ENCODE results near the gene OR8J1.

Gene OR8J1, protein sequence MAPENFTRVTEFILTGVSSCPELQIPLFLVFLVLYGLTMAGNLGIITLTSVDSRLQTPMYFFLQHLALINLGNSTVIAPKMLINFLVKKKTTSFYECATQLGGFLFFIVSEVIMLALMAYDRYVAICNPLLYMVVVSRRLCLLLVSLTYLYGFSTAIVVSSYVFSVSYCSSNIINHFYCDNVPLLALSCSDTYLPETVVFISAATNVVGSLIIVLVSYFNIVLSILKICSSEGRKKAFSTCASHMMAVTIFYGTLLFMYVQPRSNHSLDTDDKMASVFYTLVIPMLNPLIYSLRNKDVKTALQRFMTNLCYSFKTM

DNA sequence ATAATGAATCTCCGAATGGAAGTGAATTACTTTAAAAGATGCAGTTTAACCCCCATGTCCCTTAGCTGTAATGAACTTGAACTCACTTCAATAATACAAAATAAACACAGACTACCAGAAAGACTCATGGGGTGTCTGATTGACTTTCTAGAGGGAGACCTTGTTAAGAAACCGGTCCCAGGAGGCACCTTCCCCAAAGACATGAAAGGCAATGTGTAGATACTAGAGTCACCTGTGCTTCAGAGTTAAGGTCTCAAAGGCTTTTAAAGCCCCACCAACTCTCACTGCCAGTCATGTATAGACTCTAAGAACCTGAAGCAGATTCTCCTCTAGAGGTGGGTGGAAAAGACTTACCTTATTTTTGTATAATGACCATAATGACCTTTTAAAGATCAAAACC, at the start of gene OR8J1:
OR8J1 (plus strand) TSS at position 301 of the 400 bp plus-strand sequence. CDS start 5,956 bp downstream, outside the sequence.
- Histone ChIP-seq H3K4me3 (ENCODE audit: low read depth, low read length) (no peak within 1 kb of the TSS), H3K27ac (ENCODE audit: extremely low read depth, low read depth, low read length) (no peak within 1 kb of the TSS), H3K36me3 (ENCODE audit: control insufficient read depth in 2 of 2, insufficient read depth in 1 of 2, low read length in 2 of 2) (no peaks in the 10 kb centered on the region), H3K4me1 (ENCODE audit: control insufficient read depth, insufficient read depth, low read length) (no peaks in the 10 kb centered on the region), H3K9me3 (ENCODE audit: control insufficient read depth, insufficient read depth, low read depth, low read length) (no peaks in the 10 kb centered on the region)
- TF ChIP-seq HOXD13 (CRISPR knock-in tag; IDR thresholded peaks at IDR 0.05; ENCODE audit: borderline replicate concordance) = no peak
- TF ChIP-seq ZNF292 (tag by site-specific recombination; IDR thresholded peaks at IDR 0.05; ENCODE audit: borderline replicate concordance, low read depth) = no peak
- TF ChIP-seq, protein P1, sequence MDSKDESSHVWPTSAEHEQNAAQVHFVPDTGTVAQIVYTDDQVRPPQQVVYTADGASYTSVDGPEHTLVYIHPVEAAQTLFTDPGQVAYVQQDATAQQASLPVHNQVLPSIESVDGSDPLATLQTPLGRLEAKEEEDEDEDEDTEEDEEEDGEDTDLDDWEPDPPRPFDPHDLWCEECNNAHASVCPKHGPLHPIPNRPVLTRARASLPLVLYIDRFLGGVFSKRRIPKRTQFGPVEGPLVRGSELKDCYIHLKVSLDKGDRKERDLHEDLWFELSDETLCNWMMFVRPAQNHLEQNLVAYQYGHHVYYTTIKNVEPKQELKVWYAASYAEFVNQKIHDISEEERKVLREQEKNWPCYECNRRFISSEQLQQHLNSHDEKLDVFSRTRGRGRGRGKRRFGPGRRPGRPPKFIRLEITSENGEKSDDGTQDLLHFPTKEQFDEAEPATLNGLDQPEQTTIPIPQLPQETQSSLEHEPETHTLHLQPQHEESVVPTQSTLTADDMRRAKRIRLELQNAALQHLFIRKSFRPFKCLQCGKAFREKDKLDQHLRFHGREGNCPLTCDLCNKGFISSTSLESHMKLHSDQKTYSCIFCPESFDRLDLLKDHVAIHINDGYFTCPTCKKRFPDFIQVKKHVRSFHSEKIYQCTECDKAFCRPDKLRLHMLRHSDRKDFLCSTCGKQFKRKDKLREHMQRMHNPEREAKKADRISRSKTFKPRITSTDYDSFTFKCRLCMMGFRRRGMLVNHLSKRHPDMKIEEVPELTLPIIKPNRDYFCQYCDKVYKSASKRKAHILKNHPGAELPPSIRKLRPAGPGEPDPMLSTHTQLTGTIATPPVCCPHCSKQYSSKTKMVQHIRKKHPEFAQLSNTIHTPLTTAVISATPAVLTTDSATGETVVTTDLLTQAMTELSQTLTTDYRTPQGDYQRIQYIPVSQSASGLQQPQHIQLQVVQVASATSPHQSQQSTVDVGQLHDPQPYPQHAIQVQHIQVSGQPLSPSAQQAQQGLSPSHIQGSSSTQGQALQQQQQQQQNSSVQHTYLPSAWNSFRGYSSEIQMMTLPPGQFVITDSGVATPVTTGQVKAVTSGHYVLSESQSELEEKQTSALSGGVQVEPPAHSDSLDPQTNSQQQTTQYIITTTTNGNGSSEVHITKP (tag by site-specific recombination; IDR thresholded peaks at IDR 0.05) = no peak
- no peak for TF ChIP-seq ZNF624 (tag by site-specific recombination; IDR thresholded peaks at IDR 0.05)
- no peak for TF ChIP-seq REPIN1 (tag by site-specific recombination; IDR thresholded peaks at IDR 0.05; ENCODE audit: low read depth)
- TF ChIP-seq, protein P2, sequence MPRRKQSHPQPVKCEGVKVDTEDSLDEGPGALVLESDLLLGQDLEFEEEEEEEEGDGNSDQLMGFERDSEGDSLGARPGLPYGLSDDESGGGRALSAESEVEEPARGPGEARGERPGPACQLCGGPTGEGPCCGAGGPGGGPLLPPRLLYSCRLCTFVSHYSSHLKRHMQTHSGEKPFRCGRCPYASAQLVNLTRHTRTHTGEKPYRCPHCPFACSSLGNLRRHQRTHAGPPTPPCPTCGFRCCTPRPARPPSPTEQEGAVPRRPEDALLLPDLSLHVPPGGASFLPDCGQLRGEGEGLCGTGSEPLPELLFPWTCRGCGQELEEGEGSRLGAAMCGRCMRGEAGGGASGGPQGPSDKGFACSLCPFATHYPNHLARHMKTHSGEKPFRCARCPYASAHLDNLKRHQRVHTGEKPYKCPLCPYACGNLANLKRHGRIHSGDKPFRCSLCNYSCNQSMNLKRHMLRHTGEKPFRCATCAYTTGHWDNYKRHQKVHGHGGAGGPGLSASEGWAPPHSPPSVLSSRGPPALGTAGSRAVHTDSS (tag by site-specific recombination; IDR thresholded peaks at IDR 0.05) = no peak
- no peak for TF ChIP-seq RBAK (tag by site-specific recombination; IDR thresholded peaks at IDR 0.05)
- no peak for TF ChIP-seq MZF1 (tag by site-specific recombination; IDR thresholded peaks at IDR 0.05; ENCODE audit: borderline replicate concordance)
- TF ChIP-seq ZNF549 (tag by site-specific recombination; IDR thresholded peaks at IDR 0.05) = no peak
- TF ChIP-seq, protein P3, sequence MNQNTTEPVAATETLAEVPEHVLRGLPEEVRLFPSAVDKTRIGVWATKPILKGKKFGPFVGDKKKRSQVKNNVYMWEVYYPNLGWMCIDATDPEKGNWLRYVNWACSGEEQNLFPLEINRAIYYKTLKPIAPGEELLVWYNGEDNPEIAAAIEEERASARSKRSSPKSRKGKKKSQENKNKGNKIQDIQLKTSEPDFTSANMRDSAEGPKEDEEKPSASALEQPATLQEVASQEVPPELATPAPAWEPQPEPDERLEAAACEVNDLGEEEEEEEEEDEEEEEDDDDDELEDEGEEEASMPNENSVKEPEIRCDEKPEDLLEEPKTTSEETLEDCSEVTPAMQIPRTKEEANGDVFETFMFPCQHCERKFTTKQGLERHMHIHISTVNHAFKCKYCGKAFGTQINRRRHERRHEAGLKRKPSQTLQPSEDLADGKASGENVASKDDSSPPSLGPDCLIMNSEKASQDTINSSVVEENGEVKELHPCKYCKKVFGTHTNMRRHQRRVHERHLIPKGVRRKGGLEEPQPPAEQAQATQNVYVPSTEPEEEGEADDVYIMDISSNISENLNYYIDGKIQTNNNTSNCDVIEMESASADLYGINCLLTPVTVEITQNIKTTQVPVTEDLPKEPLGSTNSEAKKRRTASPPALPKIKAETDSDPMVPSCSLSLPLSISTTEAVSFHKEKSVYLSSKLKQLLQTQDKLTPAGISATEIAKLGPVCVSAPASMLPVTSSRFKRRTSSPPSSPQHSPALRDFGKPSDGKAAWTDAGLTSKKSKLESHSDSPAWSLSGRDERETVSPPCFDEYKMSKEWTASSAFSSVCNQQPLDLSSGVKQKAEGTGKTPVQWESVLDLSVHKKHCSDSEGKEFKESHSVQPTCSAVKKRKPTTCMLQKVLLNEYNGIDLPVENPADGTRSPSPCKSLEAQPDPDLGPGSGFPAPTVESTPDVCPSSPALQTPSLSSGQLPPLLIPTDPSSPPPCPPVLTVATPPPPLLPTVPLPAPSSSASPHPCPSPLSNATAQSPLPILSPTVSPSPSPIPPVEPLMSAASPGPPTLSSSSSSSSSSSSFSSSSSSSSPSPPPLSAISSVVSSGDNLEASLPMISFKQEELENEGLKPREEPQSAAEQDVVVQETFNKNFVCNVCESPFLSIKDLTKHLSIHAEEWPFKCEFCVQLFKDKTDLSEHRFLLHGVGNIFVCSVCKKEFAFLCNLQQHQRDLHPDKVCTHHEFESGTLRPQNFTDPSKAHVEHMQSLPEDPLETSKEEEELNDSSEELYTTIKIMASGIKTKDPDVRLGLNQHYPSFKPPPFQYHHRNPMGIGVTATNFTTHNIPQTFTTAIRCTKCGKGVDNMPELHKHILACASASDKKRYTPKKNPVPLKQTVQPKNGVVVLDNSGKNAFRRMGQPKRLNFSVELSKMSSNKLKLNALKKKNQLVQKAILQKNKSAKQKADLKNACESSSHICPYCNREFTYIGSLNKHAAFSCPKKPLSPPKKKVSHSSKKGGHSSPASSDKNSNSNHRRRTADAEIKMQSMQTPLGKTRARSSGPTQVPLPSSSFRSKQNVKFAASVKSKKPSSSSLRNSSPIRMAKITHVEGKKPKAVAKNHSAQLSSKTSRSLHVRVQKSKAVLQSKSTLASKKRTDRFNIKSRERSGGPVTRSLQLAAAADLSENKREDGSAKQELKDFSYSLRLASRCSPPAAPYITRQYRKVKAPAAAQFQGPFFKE (tag by site-specific recombination; IDR thresholded peaks at IDR 0.05; ENCODE audit: borderline replicate concordance) = no peak
- no peak for TF ChIP-seq IKZF3 (tag by site-specific recombination; IDR thresholded peaks at IDR 0.05)
- no peak for TF ChIP-seq ZBTB1 (tag by site-specific recombination; IDR thresholded peaks at IDR 0.05)
- no peak for TF ChIP-seq ZNF423 (tag by site-specific recombination; IDR thresholded peaks at IDR 0.05)
- TF ChIP-seq PRDM1 (tag by site-specific recombination; IDR thresholded peaks at IDR 0.05) = no peak
- no peak for TF ChIP-seq ZNF302 (tag by site-specific recombination; IDR thresholded peaks at IDR 0.05; ENCODE audit: low read depth)
- TF ChIP-seq ZNF621 (tag by site-specific recombination; IDR thresholded peaks at IDR 0.05) = no peak
- no peak for TF ChIP-seq ZBTB17 (tag by site-specific recombination; IDR thresholded peaks at IDR 0.05)
- ChIA-PET POLR2A (no interaction called here), CTCF (no interaction called here)
